GM19438 (cell line): Measurements from ENCODE around the gene ZNF485.
"Not testable (repeated sequence)": the region's sequence is repeated elsewhere in the genome, so short reads cannot be mapped to it uniquely, and the experiment has no call there.

Source experiments
- ATAC-seq: cut with Tn5 transposase; IDR thresholded peaks from one replicate; pipeline ENCODE4 v1.9.1; 2021; ENCODE audit warnings: low read depth; ENCODE audit not compliant: unreplicated experiment

The ZNF485 gene

DNA sequence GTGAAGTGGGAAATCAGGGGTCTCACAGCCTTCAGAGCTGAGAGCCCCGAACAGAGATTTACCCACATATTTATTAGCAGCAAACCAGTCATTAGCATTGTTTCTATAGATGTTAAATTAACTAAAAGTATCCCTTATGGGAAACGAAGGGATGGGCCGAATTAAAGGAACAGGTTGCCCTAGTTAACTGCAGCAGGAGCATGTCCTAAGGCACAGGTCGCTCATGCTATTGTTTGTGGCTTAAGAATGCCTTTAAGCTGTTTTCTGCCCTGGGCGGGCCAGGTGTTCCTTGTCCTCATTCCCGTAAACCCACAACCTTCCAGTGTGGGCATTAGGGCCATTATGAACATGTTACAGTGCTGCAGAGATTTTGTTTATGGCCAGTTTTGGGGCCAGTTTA lies 4.7 kb upstream of the ZNF485 start:
- not testable (repeated sequence) for ATAC-seq

DNA sequence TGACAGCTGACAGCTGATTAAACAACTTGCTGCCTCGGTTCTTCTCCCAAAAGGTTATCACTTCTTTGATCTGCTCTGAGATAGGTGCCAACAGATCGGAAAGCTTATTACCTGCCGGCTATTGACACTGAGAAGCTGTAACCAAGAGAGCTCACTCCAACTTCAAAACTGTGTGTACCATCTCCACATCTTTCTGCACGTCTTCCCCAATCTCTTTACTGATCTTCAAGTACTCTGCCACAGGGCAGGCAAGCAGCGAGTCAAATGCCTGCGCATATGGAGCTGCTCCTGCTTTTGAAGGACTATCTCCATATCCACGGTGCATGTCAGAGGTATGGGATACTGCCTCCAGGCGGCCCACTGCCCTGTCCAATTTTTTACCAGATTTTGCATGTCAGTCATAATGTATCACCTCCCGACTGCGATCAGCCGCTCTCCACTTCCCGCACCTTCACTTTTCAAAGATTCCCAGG lies 352 bp upstream of the ZNF485 start:
- ATAC-seq: peak; percentile 26

DNA sequence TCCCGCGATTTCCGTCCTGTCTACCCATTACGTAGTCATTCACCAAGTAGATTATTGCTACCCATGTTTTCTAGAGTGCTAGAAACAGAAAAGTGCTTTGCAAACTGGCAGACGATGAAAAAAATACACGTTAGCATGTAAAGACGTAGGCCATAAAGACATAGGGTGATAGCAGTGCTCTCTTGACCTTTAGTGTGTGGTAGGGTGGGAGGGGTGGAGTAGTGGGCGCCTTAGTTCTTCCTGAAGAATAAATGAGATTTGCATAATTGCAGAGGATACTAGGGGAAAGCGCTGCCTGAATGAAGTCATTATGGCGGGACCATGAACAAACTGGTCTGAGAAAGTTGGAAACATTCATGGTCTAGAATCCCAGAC lies 948 bp downstream of the ZNF485 start:
- ATAC-seq: no peak

DNA sequence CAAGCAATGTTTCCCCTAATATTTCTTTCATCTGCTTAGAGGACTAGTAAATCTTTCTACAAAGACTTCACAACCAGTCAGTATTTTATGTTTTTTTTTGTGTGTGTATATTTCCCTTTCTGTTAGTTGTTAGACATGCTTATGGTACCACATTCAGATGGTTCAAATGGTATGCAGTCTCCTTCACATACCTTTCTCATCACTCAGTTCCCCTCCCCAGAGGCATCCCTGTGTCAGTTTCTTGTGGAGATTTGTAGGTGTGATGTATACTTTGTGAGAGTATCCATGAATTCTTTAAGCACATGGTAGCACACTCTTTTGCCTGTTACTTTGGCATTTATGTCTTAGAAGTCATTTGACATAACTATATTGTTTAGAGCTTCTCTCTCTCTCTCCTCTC lies 4.4 kb downstream of the ZNF485 start:
- no peak for ATAC-seq

DNA sequence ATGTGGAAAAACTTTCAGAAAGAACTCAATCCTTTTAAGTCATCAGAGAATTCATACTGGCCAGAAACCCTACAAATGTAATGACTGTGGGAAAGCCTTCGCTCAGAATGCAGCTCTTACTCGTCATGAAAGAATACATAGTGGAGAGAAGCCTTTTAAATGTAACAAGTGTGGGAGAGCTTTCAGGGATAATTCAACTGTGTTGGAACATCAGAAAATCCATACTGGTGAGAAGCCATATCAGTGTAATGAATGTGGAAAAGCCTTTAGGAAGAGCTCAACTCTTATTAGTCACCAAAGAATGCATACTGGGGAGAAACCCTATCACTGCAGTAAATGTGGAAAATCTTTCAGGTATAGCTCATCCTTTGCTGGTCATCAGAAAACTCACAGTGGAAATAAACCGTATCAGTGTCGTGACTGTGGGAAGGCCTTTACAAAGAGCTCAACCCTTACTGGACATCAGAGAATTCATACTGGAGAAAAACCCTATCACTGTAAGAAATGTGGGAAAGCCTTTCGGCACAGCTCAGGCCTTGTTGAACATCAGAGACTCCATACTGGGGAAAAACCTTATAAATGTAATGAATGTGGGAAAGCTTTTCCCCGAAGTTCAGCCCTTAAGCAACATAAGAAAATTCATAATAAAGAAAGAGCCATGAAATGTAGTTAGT lies 10.6 kb downstream of the ZNF485 start:
- ATAC-seq: no peak

DNA sequence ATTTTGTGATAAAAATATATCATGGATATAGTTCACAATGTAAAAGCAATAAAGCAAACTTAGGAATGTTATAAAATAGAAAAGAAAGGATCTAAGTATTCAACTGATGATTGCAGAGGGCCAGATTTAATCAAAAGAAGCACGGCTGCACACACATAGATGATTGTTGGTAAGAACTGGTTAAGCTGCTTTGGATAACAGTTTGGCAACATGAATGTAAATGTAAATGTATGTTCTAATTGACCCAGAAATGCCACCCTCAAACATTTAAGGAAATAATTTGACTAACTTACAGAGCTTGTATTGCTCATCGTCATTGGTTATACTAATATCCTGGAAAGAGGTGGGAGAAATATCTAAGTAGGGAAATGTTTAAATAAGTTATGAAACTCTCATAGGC lies 13.1 kb downstream of the ZNF485 start:
- no peak for ATAC-seq

DNA sequence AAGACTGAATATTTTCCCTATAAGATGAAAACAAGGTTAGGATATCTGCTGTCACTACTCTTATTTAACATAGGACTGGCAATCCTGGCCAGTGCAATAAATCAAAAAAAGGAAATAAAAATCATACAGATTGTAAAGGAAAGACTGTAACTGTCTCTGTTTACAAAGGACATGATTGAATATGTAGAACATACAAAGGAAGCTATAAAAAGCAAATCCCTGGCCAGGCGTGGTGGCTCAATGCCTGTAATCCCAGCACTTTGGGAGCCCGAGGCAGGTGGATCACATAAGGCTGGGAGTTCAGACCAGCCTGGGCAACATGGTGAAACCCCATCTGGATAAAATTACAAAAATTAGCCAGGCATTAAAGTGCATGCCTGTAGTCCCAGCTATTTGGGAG lies 15.8 kb downstream of the ZNF485 start:
- ATAC-seq: no peak

DNA sequence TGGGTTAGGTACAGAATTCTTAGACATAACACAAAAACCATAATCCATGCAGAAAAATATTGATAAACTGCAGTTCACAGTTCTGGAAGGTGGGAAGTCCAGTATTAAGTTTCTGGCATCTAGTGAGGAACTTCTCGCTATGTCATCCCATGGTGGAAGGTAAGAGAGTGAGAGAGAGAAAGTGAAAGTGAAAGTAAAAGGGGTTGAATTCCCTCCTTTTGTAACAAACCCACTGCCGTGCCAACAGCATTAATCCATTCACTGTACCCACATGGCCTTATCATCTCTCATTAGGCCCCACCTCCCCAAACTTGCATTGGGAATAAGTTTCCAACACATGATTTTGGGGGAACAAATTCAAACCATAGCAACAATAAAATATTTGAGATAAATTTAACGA lies 17.1 kb downstream of the ZNF485 start:
- ATAC-seq: no peak

DNA sequence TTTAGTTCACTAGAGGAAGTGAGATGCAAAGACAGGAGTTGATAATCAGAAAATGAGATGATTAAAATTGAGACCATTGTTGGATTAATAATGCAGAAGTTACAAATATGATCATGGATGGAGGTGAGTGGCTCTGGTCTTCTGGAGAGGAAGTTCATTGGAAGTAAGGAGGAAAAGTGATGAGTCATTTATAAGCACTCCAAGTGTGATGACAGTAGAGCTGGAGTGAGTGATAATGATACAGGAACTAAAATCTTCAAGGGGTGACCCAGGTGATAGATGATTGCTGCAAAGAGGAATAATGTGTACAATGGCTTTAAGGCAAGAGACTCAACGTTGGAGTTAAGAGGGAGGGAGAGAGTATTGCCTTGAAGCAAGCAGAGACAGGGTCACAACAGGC lies 21.7 kb downstream of the ZNF485 start:
- no peak for ATAC-seq

DNA sequence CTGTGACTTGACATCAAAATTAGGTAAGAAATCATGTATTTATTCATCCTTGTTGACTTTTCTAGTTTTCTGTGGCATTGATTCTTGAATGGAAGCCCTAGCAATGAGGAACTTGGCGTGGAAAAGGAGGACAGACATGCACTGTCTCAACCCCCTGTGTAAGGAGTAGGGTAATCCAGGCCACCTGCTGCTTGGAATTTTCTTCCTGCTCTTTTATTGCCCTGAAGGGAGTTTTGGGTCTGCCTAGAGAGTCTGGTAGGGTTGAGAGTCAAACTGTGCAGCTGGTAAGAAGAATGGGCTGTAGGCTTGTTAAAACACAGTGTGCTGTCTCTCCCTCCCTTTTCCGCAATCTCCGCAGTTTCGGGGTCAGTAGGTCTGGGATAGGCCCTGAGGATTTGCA lies 22.7 kb downstream of the ZNF485 start:
- no peak for ATAC-seq

DNA sequence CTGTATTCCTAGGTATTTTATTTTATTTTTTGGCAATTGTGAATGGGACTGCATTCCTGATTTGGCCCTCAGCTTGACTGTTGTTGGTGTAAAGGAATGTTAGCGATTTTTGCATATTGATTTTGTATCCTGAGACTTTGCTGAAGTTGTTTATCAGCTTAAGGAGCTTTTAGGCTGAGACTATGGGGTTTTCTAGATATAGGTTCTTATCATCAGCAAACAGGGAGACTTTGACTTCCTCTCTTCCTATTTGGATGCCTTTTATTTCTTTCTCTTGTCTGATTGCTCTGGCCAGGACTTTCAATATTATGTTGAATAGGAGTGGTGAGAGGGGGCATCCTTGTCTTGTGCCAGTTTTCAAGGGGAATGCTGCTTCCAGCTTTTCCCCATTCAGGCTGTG lies 29.6 kb downstream of the ZNF485 start:
- not testable (repeated sequence) for ATAC-seq

DNA sequence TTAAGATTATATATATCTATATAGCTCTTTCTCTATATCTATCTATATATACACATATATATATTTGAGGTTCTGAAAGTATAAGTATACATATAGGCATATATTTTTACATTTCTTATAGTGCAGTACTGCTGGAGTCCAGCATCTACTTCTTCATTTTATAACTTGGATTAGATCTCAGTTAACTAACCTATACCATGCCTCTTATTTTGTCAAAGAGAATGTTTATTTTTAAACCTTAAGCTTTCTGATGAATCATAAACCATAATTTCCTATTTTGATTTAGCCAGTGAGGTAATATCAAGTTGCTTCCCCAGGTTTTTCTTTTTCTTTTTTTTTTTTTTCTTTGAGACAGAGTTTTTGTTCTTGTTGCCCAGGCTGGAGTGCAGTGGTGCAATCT lies 34.4 kb downstream of the ZNF485 start:
- ATAC-seq: no peak

DNA sequence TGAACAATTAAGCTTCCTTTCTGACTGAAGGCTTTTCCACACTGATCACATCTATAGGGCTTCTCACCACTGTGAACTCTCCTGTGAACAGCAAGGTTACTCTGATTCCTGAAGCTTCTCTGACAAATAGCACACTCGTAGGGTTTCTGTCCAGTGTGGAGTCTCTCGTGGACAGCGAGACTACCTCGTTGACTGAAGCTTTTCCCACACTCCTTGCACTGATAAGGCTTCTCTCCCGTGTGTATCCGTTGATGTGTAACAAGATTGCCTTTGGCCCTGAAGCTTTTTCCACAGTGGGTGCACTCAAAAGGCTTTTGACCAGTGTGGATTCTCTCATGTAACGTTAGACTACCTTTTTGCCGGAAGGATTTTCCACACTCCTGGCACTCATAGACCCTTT lies 38.0 kb downstream of the ZNF485 start:
- no peak for ATAC-seq

DNA sequence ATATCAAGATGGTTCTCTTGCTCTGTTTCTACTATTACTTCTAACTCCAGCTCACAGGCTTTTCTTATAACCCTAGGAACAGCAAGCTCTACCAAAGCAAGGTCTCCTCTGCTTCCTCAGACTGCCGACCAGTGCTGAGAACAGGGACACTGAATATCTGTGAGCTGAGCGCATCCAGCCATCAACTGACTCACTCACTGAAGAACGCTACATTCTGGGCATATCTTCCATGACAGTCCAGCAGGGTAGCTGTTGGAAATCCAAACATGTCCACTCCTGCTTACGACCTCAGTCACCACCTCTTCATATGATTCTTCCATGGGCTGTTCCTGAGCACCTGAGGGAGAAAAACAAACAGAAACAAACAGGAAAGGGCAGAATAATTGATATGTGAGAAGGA lies 39.6 kb downstream of the ZNF485 start:
- no peak for ATAC-seq

DNA sequence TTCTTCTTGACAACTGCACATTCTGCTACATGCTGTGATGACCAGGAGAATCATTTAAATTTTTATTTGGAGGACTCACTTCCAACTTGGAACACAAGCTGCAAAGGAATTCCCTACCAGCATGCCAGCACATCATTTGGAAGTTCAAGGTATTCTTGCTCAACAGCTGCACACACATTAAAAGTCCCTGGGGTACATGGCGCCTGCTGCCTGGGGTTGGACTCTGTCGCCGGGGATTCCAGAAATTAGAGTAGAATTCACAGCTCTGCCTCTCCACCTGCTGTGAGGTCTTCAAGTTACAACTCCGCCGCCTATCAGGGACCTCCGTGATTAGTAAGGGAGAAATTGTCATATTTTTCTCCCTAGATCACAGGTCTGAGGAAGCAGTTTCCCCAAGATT lies 41.3 kb downstream of the ZNF485 start:
- no peak for ATAC-seq

DNA sequence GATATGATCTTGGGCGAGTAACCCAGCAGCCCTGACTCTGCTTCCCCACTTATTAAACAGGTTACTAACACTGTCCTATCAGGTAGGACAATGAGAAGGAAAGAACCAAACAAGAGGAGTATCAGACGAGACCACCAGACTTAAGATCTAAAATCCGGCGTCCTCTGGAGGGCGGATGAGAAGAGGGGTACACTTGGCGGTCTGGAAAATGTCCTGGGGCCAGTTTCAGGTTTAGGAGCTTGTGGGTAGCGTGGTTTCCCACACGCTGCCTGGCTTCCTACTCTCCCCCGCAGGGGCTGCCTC lies 41.8 kb downstream of the ZNF485 start:
- ATAC-seq: no peak

DNA sequence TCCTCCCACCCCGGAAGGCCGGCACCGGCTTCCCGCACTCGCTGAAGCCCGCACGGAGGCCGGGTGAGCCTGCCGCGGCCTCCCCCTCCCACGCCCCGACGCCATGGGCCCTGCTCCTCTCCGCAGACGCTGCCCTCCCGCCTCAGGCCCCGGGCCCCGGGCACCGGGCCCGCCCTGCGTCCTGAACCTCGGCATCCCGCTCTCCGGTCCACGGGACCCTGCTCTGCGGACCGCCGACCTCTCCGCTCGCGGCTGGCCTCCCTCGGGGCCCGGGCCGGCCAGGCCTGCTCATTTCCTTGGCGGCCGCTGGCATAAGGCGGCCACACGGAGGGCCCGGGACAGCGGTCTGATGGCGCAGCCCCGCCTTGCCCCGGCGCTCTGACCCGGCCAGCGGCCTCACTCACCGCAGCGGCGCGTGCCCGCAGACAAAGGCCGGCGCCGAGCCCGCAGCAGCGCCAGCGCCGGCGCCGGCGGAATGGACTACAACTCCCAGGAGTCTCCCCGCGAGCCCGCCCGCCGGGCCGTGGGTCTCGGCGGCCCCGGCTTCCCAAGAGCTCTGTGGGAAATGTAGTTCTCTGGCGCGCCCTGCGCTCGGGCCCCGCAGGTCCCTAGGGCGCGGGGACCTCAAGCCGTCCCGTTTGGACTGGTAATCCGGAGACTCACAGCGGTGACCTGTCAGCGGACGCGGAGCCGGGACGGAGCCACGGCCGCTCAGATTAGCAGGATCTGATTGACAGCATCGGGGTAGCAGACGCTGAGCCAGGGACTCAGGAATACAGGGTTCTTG lies 42.4 kb downstream of the ZNF485 start, which contains the start of gene ZNF32:
Gene ZNF32, minus strand, starts transcription at position 484 of the 787 bp plus-strand sequence. CDS start 2,748 bp downstream, outside the sequence.
- ATAC-seq: peak; percentile 98

DNA sequence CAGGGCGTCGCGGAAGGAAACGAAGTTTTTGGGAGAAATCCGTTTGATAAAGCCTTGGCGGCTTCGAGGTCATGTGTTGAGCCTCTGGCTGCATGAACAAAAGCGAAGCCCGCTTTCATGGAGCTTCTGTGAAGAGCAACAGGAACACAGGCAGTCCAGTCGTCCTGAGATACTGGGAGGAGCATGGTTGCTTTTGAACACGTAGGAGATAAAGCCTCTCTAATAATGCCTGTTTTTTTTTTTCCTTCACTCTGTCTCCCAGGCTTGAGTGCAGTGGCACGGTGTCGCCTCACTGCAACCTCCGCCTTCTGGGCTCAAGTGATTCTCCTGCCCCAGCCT lies 42.9 kb downstream of the ZNF485 start:
- no peak for ATAC-seq

DNA sequence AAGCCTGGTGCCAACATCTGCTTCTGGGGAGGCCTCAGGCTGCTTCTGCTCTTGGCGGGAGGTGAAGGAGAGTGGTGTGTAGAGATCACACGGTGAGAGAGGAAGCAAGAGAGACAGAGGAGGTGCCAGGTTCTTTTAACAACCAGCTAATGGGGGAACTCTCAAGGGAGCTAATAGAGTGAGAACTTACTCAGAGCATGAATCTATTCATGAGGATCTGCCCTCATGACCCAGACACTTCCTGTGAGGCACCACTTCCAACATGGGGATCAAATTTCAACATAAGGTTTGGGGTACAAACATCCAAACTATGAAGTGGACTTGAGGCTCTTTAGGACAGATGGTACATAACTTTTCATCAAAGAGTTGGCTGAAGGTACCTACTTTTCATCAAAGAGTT lies 47.5 kb downstream of the ZNF485 start:
- no peak for ATAC-seq

DNA sequence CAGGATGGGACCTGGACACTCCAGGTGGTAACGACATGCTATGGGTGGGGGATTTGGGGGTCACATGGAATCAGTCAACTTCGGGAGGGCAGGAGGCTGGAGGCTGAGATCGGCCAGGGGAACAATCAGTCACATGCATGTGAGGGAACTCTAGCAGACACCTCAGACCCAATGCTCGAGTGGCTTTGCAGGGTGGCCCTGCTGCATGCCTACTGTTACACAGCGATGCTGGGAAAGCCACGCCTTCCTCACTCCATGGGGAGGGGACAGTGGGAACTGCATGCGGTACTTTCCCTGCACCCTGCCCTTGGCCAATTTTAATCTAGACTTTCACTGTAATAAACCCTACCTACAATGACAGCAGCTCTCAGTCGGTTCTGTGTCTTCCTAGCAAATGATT lies 49.1 kb downstream of the ZNF485 start:
- ATAC-seq: no peak

DNA sequence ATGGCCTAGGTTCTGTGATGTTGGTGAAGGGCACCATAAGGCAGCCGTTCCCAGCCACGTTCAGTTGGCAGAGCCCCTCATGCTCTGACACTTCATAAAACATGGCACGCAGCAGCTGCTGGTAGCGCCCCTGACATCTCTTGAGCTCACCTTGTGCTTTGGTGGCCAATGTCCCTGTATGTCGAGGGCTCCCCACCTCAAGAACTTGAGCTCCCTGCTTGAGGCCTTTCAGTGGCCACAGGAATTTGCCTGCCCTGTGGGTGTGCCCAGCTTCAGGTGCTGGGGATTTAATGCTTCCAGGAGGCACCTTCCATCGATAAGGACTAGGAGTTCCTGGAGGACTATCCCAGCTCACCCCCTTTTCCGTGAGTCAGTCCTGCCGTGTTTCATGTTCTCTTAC lies 52.0 kb downstream of the ZNF485 start:
- no peak for ATAC-seq

DNA sequence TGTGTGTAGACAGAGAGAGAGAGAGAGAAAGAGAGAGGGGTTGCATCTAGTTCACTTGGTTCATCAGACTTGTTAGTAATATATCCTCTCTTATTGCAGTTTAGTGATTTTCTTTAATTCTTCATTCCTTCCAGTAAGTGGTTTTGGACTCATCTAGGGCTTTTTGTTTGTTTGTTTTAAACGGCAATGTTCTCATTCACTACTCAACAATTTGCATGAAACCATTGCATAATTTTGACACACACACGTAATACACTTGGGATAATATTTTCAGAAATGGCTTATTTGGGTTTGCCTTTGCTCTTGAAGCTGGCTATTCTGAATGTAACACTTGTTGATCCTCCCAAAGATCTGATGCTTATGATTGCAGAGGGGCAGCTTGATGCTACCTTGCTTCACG lies 58.8 kb downstream of the ZNF485 start:
- ATAC-seq: no peak
